ENCODE results near the gene SLC16A7. TPM values are rescaled to one million over a fixed set of nuclear protein-coding genes. Genes with fewer than 3 reads are reported as not detected.

The SLC16A7 gene
- total and polyA plus RNA-seq, 10 of the 15 experiments (the other 5 are each of a cell fraction or from before 2014, with no cell fraction given), result 1.5 to 12.9 (median 6.7) TPM

DNA sequence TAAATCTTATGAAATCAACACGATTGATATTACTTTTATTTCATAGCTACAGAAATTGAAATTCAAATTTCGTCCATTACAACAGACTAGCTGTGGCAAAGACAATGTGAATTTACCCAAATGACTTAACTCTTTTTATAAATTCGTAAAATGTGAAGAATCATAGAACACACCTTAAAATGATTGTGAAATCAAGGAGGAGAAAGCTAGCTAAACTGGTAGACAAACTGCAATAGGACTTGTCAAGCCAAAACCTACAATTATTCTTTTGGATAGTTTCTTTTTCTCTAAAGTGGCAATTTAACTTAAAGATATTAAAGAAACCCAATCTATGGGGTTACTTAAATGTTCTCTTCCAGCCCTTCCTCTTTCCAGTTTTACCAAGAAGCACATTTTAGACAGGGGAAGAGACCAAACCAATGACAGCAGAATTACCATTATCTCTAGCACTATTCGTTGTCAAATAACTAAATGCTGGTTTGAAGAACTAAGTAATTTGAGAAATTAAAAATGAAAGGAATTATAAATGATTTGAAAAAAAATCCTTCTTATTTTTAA lies 807 bp upstream of the SLC16A7 start:
- Histone ChIP-seq H3K4me3 (peak overlapping the region; percentile 87), H3K36me3 (ENCODE audit: control insufficient read depth in 2 of 2, insufficient read depth in 2 of 2, low read length in 1 of 2) (no peaks in the 10 kb centered on the region), H3K27ac (ENCODE audit: control insufficient read depth, insufficient read depth) (peak overlapping the region; percentile 59; the same call in 1 of the 2 replicates), H2AFZ (ENCODE audit: control insufficient read depth, low read depth, low read length) (peak overlapping the region; percentile 61), H4K20me1 (ENCODE audit: control insufficient read depth, insufficient read depth) (no peaks in the 10 kb centered on the region), H3K9ac (ENCODE audit: control insufficient read depth, insufficient read depth, low read length) (peak overlapping the region; percentile 59), H3K79me2 (ENCODE audit: control insufficient read depth, insufficient read depth, low read length) (no peaks in the 10 kb centered on the region; the same call in none of the 2 replicates), H3K27me3 (replicated peaks in 1 of 2; ENCODE audit: control insufficient read depth in 2 of 2, insufficient read depth in 2 of 2, low read length in 1 of 2) (no peaks in the 10 kb centered on the region), H3K4me2 (ENCODE audit: control insufficient read depth, insufficient read depth) (peak overlapping the region; percentile 86), H3K9me3 (replicated peaks; ENCODE audit: control insufficient read depth, insufficient read depth, low read length) (no peaks in the 10 kb centered on the region), H3K4me1 (ENCODE audit: control insufficient read depth, insufficient read depth, low read length) (no peaks in the 10 kb centered on the region)
- no peak for DNase-seq (ENCODE audit: low read depth, low spot score)
- FAIRE-seq, result no peak
- TF ChIP-seq MTA2 (IDR thresholded peaks at IDR 0.05; ENCODE audit: low read depth), result no peak
- no peak for TF ChIP-seq CBFB (IDR thresholded peaks at IDR 0.05; ENCODE audit: low read depth)
- ATAC-seq, result no peak
- intact Hi-C loops (cut with micrococcal nuclease; ENCODE audit: unreplicated experiment), result loop anchor here (5.0 kb wide), 2 partner anchors 182 to 197 kb away; no protein-coding TSS in a partner anchor
- CTCF ChIA-PET, result no interaction called here
- RAD21 ChIA-PET (ENCODE audit: unreplicated experiment), result interaction anchor here (0.9 to 1.5 kb wide), 2 partner anchors 42 to 300 kb away, joined by 3 read pairs; no protein-coding TSS in a partner anchor
- POLR2A ChIA-PET, result no interaction called here
- in situ Hi-C loops (cut with MboI), result no loop called here
- SMC1A ChIA-PET (ENCODE audit: uncharacterized antibody, unreplicated experiment), result interaction anchor here (1.7 kb wide), 1 partner anchor 8 kb away, joined by 3 read pairs; no protein-coding TSS in a partner anchor
- 28% methylated on average over 4 of the region's 4 CpGs for WGBS (ENCODE audit: insufficient coverage, insufficient replicate concordance, low lambda C conversion rate, missing lambda C conversion rate)
- BruUV-seq (replicated peaks), result no TSS peak

DNA sequence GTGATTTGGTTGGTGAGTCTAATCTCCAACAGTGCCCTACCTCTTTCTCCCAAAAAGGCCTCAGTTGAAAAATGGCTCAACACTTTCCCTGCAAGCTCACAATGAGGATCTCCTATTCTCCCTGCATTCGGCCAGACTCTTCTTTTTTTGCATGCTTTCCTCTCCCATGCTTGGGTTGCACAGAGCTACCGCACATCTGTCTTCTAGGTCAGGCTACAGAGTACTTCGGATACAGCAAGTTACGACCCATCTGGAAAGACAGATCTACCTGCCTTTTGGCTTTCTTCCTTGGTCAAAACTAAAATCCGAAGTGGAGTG lies 305 bp upstream of the SLC16A7 start:
- H4K20me1 ChIP-seq (ENCODE audit: control insufficient read depth, insufficient read depth), result no peaks in the 10 kb centered on the region
- no peaks in the 10 kb centered on the region for H3K36me3 ChIP-seq (ENCODE audit: control insufficient read depth in 2 of 2, insufficient read depth in 2 of 2, low read length in 1 of 2)
- no peaks in the 10 kb centered on the region for H3K4me1 ChIP-seq (ENCODE audit: control insufficient read depth, insufficient read depth, low read length)
- in situ Hi-C loops (cut with MboI), result no loop called here
- peak overlapping the region; percentile 87 for H3K4me3 ChIP-seq
- H3K9ac ChIP-seq (ENCODE audit: control insufficient read depth, insufficient read depth, low read length), result peak overlapping the region; percentile 59
- RAD21 ChIA-PET (ENCODE audit: unreplicated experiment), result interaction anchor here (1.5 kb wide), 1 partner anchor 41 kb away, joined by 3 read pairs; no protein-coding TSS in a partner anchor
- intact Hi-C loops (cut with micrococcal nuclease; ENCODE audit: unreplicated experiment), result loop anchor here (5.0 kb wide), 2 partner anchors 182 to 197 kb away; no protein-coding TSS in a partner anchor
- H2AFZ ChIP-seq (ENCODE audit: control insufficient read depth, low read depth, low read length), result peak overlapping the region; percentile 95
- POLR2A ChIA-PET, result no interaction called here
- peak overlapping the region; percentile 59 for H3K27ac ChIP-seq (ENCODE audit: control insufficient read depth, insufficient read depth)
- H3K4me2 ChIP-seq (ENCODE audit: control insufficient read depth, insufficient read depth), result peak overlapping the region; percentile 86
- SMC1A ChIA-PET (ENCODE audit: uncharacterized antibody, unreplicated experiment), result interaction anchor here (1.7 kb wide), 1 partner anchor 9 kb away, joined by 3 read pairs; no protein-coding TSS in a partner anchor
- CTCF ChIA-PET, result no interaction called here
- 0% methylated on average over 5 of the region's 5 CpGs for WGBS (ENCODE audit: insufficient coverage, insufficient replicate concordance, low lambda C conversion rate, missing lambda C conversion rate)
- no peaks in the 10 kb centered on the region for H3K9me3 ChIP-seq (replicated peaks; ENCODE audit: control insufficient read depth, insufficient read depth, low read length)
- no peaks in the 10 kb centered on the region for H3K27me3 ChIP-seq (replicated peaks in 1 of 2; ENCODE audit: control insufficient read depth in 2 of 2, insufficient read depth in 2 of 2, low read length in 1 of 2)
- peak; percentile 60 for DNase-seq (ENCODE audit: low read depth, low spot score)
- peak; percentile 70 for FAIRE-seq
- TF ChIP-seq ZNF622 (IDR thresholded peaks at IDR 0.05) (no peak), SP1 (IDR thresholded peaks at IDR 0.05; ENCODE audit: low read depth, low read length) (peak; percentile 34)
- BruUV-seq (replicated peaks), result no TSS peak
- no peaks in the 10 kb centered on the region; the same call in none of the 2 replicates for H3K79me2 ChIP-seq (ENCODE audit: control insufficient read depth, insufficient read depth, low read length)
- ATAC-seq, result no peak
